Left ventricle myocardium inferior (tissue), 1 donor: ENCODE results near the gene GLCCI1. TPM values are rescaled to one million over a fixed set of nuclear protein-coding genes. Genes with fewer than 3 reads are reported as not detected.

Source experiments
- DNase-seq: peaks from one replicate; pipeline ENCODE4 v3.0.0-alpha.2; 2020
- H3K27ac ChIP-seq: fragments of 200-600 bp; replicated peaks from 2 replicates; pipeline ENCODE4 v1.8.0; 2021
- H3K27me3 ChIP-seq: fragments of 200-600 bp; 2 replicates; pipeline ENCODE4 v1.8.0; 2021; ENCODE audit warnings: low read depth
- H3K36me3 ChIP-seq: fragments of 200-600 bp; 2 replicates; pipeline ENCODE4 v1.8.0; 2021
- H3K4me1 ChIP-seq: fragments of 200-600 bp; 2 replicates; pipeline ENCODE4 v1.8.0; 2021
- H3K4me3 ChIP-seq: fragments of 200-600 bp; 2 replicates; pipeline ENCODE4 v1.8.0; 2021; ENCODE audit warnings: mild to moderate bottlenecking, moderate library complexity
- H3K9me3 ChIP-seq: fragments of 200-600 bp; replicated peaks from 2 replicates; pipeline ENCODE4 v1.8.0; 2021
- CTCF ChIP-seq: fragments of 200-600 bp; IDR thresholded peaks from 2 replicates; pipeline ENCODE4 v1.8.0; 2021; ENCODE audit warnings: antibody characterized with exemption, mild to moderate bottlenecking, borderline replicate concordance
- intact Hi-C: fragments of 100-400 bp; cut with micrococcal nuclease; formaldehyde crosslinking; loops from one replicate; pipeline ENCODE4 v1.11.0; 2022
- total RNA-seq: library from RNA; stranded (reverse); fragmentation: NEBNext Ultra II Directional; extraction: Animal tissue kit (Norgen Biotek cat#: 25700); gene quantifications from one replicate; pipeline ENCODE4 v1.2.1, GENCODE V29; 2021
- donor health status: DM: no; HTN: yes; CAD: no; lungs with severe emphysema.

GLCCI1 gene
- total RNA-seq, 1 donor from 2014 or later, result 5.8 TPM

- H3K36me3 ChIP-seq, result no peaks in the 10 kb centered on the region
- H3K4me1 ChIP-seq, result no peaks in the 10 kb centered on the region
- H3K27me3 ChIP-seq, result no peaks in the 10 kb centered on the region
- no peak for TF ChIP-seq CTCF
- no peak for DNase-seq
- no peaks in the 10 kb centered on the region for H3K9me3 ChIP-seq
- no peak overlapping the region for H3K27ac ChIP-seq
- intact Hi-C loops, result no loop called here
- no peak overlapping the region for H3K4me3 ChIP-seq
These were observed 8.5 kb upstream of the GLCCI1 start for GRCh38 chr7:7959979-7960670.

GRCh38 chr7:7962851-7963250 is 5.7 kb upstream of the GLCCI1 start:
- intact Hi-C loops, result no loop called here
- no peaks in the 10 kb centered on the region for H3K27me3 ChIP-seq

GRCh38 chr7:7964250-7964649 is 4.3 kb upstream of the GLCCI1 start:
- no peak overlapping the region for H3K27ac ChIP-seq
- intact Hi-C loops, result no loop called here
- H3K9me3 ChIP-seq, result no peaks in the 10 kb centered on the region
- DNase-seq, result no peak
- peaks cover 15% of the 10 kb centered on the region for H3K4me1 ChIP-seq
- no peak for TF ChIP-seq CTCF
- no peaks in the 10 kb centered on the region for H3K27me3 ChIP-seq
- no peaks in the 10 kb centered on the region for H3K36me3 ChIP-seq
- H3K4me3 ChIP-seq, result no peak overlapping the region

More at GRCh38 chr7:7962851-7963250, 5.7 kb upstream of the GLCCI1 start:
- Histone ChIP-seq H3K9me3 (no peaks in the 10 kb centered on the region), H3K4me3 (no peak overlapping the region), H3K27ac (no peak overlapping the region), H3K36me3 (no peaks in the 10 kb centered on the region), H3K4me1 (peaks cover 5% of the 10 kb centered on the region)
- no peak for DNase-seq
- no peak for TF ChIP-seq CTCF

GRCh38 chr7:7964691-7965090 is 3.9 kb upstream of the GLCCI1 start:
- intact Hi-C loops, result no loop called here

GRCh38 chr7:7965301-7965700 is 3.3 kb upstream of the GLCCI1 start:
- Histone ChIP-seq H3K9me3 (no peaks in the 10 kb centered on the region), H3K36me3 (no peaks in the 10 kb centered on the region), H3K27me3 (no peaks in the 10 kb centered on the region), H3K27ac (no peak overlapping the region), H3K4me1 (peaks cover 22% of the 10 kb centered on the region), H3K4me3 (no peak overlapping the region)
- no peak for TF ChIP-seq CTCF
- intact Hi-C loops, result no loop called here
- DNase-seq, result no peak

More at GRCh38 chr7:7964691-7965090, 3.9 kb upstream of the GLCCI1 start:
- H3K4me1 ChIP-seq, result peaks cover 16% of the 10 kb centered on the region
- H3K27me3 ChIP-seq, result no peaks in the 10 kb centered on the region
- DNase-seq, result no peak
- H3K4me3 ChIP-seq, result no peak overlapping the region
- H3K27ac ChIP-seq, result no peak overlapping the region
- no peak for TF ChIP-seq CTCF
- H3K9me3 ChIP-seq, result no peaks in the 10 kb centered on the region
- H3K36me3 ChIP-seq, result no peaks in the 10 kb centered on the region
